Measurements from ENCODE around the gene WNK4. TPM values are rescaled to one million over a fixed set of nuclear protein-coding genes. Genes with fewer than 3 reads are reported as not detected.
A peak's percentile ranks its signal among the peaks of the same experiment; 100 is the strongest.
"Not testable (repeated sequence)": the region's sequence is repeated elsewhere in the genome, so short reads cannot be mapped to it uniquely, and the experiment has no call there.

Gene WNK4
- total and polyA plus RNA-seq, 4 donors: 0.09 to 0.77 (median 0.45) TPM

DNA sequence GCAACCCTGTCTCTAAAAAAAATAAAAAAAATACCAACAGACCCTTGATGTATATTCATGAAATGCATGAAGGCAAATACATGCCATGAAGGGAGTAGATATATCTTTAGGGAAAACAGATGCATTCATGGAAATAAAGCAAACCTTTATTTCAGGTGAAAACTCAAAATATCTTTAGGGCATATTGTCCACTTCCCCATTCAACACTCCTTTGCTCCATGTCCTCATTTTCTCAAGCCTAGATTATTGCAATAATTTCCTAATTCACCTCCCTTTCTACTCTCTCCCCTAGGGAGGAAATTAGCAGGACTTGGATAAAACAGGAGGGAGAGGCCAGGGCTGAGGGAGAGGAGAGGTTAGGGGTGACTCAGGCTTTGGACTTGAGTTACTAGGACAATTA, 12.9 kb upstream of the WNK4 start:
- no peak overlapping the region for H3K4me3 ChIP-seq
- H3K9ac ChIP-seq (ENCODE audit: insufficient read depth in 1 of 2, low read length in 2 of 2): no peak overlapping the region
- H3K27ac ChIP-seq (ENCODE audit: low read depth in 1 of 2, low read length in 1 of 2): no peak overlapping the region
- peaks cover 0 to 7% (median 0%) of the 10 kb centered on the region in 5 donors for H3K4me1 ChIP-seq (ENCODE audit: control insufficient read depth in 5 of 5, insufficient read depth in 5 of 5, low read length in 5 of 5)
- no peaks in the 10 kb centered on the region for H3K27me3 ChIP-seq (ENCODE audit: control insufficient read depth in 3 of 3, insufficient read depth in 3 of 3, low read length in 2 of 3)
- TF ChIP-seq, protein P1, sequence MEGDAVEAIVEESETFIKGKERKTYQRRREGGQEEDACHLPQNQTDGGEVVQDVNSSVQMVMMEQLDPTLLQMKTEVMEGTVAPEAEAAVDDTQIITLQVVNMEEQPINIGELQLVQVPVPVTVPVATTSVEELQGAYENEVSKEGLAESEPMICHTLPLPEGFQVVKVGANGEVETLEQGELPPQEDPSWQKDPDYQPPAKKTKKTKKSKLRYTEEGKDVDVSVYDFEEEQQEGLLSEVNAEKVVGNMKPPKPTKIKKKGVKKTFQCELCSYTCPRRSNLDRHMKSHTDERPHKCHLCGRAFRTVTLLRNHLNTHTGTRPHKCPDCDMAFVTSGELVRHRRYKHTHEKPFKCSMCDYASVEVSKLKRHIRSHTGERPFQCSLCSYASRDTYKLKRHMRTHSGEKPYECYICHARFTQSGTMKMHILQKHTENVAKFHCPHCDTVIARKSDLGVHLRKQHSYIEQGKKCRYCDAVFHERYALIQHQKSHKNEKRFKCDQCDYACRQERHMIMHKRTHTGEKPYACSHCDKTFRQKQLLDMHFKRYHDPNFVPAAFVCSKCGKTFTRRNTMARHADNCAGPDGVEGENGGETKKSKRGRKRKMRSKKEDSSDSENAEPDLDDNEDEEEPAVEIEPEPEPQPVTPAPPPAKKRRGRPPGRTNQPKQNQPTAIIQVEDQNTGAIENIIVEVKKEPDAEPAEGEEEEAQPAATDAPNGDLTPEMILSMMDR (IDR thresholded peaks at IDR 0.05; ENCODE audit: control extremely low read depth, extremely low read depth): no peak
- DNase-seq (no peak), ATAC-seq (ENCODE audit: insufficient read depth, low FRiP score) (no peak)
- no peaks in the 10 kb centered on the region for H3K9me3 ChIP-seq (ENCODE audit: control insufficient read depth in 4 of 4, insufficient read depth in 3 of 4, low read length in 3 of 4)
- no peaks in the 10 kb centered on the region for H3K36me3 ChIP-seq (ENCODE audit: control insufficient read depth in 4 of 4, insufficient read depth in 4 of 4, low read length in 4 of 4)

DNA sequence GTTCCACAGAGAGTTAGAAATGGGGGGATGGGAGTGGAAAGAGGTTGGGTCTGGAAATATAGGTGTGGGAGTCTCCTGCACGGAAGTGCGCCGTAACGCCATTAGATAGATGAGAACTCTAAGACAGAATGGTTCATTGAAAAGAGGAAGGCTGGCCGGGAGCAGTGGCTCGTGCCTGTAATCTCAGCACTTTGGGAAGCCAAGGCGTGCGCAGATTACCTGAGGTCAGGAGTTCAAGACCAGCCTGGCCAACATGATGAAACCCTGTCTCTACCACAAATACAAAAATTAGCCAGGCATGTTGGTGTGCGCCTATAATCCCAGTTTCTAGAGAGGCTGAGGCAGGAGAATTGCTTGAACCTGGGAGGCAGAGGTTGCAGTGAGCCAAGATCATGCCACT, 12.4 kb upstream of the WNK4 start:
- H3K27me3 ChIP-seq (ENCODE audit: control insufficient read depth in 3 of 3, insufficient read depth in 3 of 3, low read length in 2 of 3); H3K27ac ChIP-seq (ENCODE audit: low read depth in 1 of 2, low read length in 1 of 2); H3K9me3 ChIP-seq (ENCODE audit: control insufficient read depth in 4 of 4, insufficient read depth in 3 of 4, low read length in 3 of 4); ATAC-seq (ENCODE audit: insufficient read depth, low FRiP score); H3K4me1 ChIP-seq (ENCODE audit: control insufficient read depth in 5 of 5, insufficient read depth in 5 of 5, low read length in 5 of 5); H3K9ac ChIP-seq (ENCODE audit: insufficient read depth in 1 of 2, low read length in 2 of 2); DNase-seq; H3K4me3 ChIP-seq; H3K36me3 ChIP-seq (ENCODE audit: control insufficient read depth in 4 of 4, insufficient read depth in 4 of 4, low read length in 4 of 4): not testable (repeated sequence)
- 72 to 78% methylated on average over 9 of the region's 9 CpGs for WGBS, 2 donors

DNA sequence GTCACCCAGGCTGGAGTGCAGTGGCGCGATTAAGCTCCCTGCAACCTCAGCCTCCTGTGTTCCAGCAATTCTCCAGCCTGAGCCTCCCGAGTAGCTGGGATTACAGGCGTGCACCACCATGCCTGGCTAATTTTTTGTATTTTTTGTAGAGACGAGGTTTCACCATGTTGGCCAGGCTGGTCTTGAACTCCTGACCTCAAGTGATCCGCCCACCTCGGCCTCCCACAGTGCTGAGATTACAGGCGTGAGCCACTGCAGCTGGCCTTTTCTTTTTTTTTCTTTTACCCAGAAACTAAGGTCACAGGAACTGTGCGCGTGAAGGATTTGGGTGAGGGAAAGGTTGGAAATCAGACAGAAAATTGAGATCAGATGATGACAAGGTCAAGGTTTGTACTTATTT, 10.4 kb upstream of the WNK4 start:
- not testable (repeated sequence) for H3K27ac ChIP-seq (ENCODE audit: low read depth in 1 of 2, low read length in 1 of 2); DNase-seq; H3K9ac ChIP-seq (ENCODE audit: insufficient read depth in 1 of 2, low read length in 2 of 2); ATAC-seq (ENCODE audit: insufficient read depth, low FRiP score); H3K36me3 ChIP-seq (ENCODE audit: control insufficient read depth in 4 of 4, insufficient read depth in 4 of 4, low read length in 4 of 4); H3K9me3 ChIP-seq (ENCODE audit: control insufficient read depth in 4 of 4, insufficient read depth in 3 of 4, low read length in 3 of 4); H3K27me3 ChIP-seq (ENCODE audit: control insufficient read depth in 3 of 3, insufficient read depth in 3 of 3, low read length in 2 of 3); H3K4me3 ChIP-seq
- H3K4me1 ChIP-seq (ENCODE audit: control insufficient read depth in 5 of 5, insufficient read depth in 5 of 5, low read length in 5 of 5): peaks cover 0 to 13% (median 4%) of the 10 kb centered on the region in 5 donors
- WGBS, 2 donors: 86 to 89% methylated on average over 10 of the region's 10 CpGs

DNA sequence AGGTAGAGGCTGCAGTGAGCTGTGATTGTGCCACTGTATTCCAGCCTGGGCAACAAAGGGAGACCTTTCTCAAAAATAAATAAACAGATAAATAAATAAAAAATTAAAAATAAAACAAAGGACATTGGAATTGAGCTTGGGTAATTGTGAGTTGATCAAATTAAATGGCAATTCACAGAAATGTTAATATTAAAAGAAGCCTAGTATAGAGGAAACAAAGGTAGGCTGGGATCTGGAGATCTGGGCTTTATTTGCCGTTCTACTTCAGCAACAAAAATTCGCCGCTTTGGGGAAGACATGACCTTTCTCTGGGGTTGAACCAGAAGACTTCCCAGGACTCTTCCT, 7.5 kb upstream of the WNK4 start:
- TF ChIP-seq, protein P1 (IDR thresholded peaks at IDR 0.05; ENCODE audit: control extremely low read depth, extremely low read depth): no peak
- Histone ChIP-seq H3K4me3 (peak overlapping the region; percentile 93), H3K9me3 (ENCODE audit: control insufficient read depth in 4 of 4, insufficient read depth in 3 of 4, low read length in 3 of 4) (no peaks in the 10 kb centered on the region), H3K36me3 (ENCODE audit: control insufficient read depth in 4 of 4, insufficient read depth in 4 of 4, low read length in 4 of 4) (peaks cover 0 to 13% (median 7%) of the 10 kb centered on the region in 4 donors), H3K9ac (ENCODE audit: insufficient read depth in 1 of 2, low read length in 2 of 2) (peak overlapping the region; percentile 59 to 84), H3K27me3 (ENCODE audit: control insufficient read depth in 3 of 3, insufficient read depth in 3 of 3, low read length in 2 of 3) (no peaks in the 10 kb centered on the region), H3K27ac (ENCODE audit: low read depth in 1 of 2, low read length in 1 of 2) (peak overlapping the region; percentile 29 to 89), H3K4me1 (ENCODE audit: control insufficient read depth in 5 of 5, insufficient read depth in 5 of 5, low read length in 5 of 5) (peaks cover 0 to 13% (median 4%) of the 10 kb centered on the region in 5 donors)
- ATAC-seq (ENCODE audit: insufficient read depth, low FRiP score) (no peak), DNase-seq (no peak)
- 0 to 2% methylated on average over 3 of the region's 3 CpGs for WGBS, 2 donors
